Body of pancreas (tissue), 4 donors: ENCODE measurements around the gene ZNF831. TPM values are rescaled to one million over a fixed set of nuclear protein-coding genes. Genes with fewer than 3 reads are reported as not detected.

Experiments
- ATAC-seq: fragments of 150-250 bp; one replicate; pipeline ENCODE4 v1.9.1; 2016
- DNase-seq, 4 donors: peaks; one replicate each; pipeline ENCODE4 v3.0.0-alpha.2; 2019
- H3K27ac ChIP-seq, 4 donors: fragments of 200-600 bp; sonication (generic); 1 replicate in 3 of 4; 2 replicates in 1 of 4; pipeline versions ENCODE4 v1.5.1 to v1.6.1; 2016 to 2019; ENCODE audit warnings: mild to moderate bottlenecking in 1 of 4, mixed read lengths in 1 of 4, moderate library complexity in 1 of 4
- H3K27me3 ChIP-seq, 2 donors: fragments of 200-600 bp; sonication (generic); one replicate each; pipeline ENCODE4 v1.6.0; 2016; ENCODE audit warnings: mild to moderate bottlenecking in 1 of 2
- H3K36me3 ChIP-seq, 2 donors: fragments of 200-600 bp; sonication (generic); replicated peaks in 1 of 2; 2 replicates each; pipeline ENCODE4 v1.5.1; 2016; ENCODE audit warnings: low read depth in 2 of 2; ENCODE audit not compliant: insufficient read depth in 1 of 2
- H3K4me1 ChIP-seq: fragments of 200-600 bp; sonication (generic); one replicate; pipeline ENCODE4 v1.6.0; 2016
- H3K4me3 ChIP-seq, 2 donors: fragments of 200-600 bp; sonication (generic); 1 replicate in 1 of 2; 2 replicates in 1 of 2; pipeline ENCODE4 v1.5.1; 2016 to 2019
- H3K9me3 ChIP-seq, 3 donors: fragments of 200-600 bp; sonication (generic); 1 replicate in 2 of 3; 2 replicates in 1 of 3; pipeline ENCODE4 v1.5.1; 2016
- CTCF ChIP-seq, 7 experiments: fragments of 450-650 bp in 4 of 7; fragments of 200-600 bp in 3 of 7; sonication (generic) in 3 of 7; IDR thresholded peaks; one replicate each; pipeline ENCODE4 v1.5.1; 2016 to 2019; ENCODE audit warnings: antibody characterized with exemption in 7 of 7
- POLR2A ChIP-seq, 3 donors: fragments of 450-650 bp; IDR thresholded peaks; one replicate each; pipeline ENCODE4 v1.6.1; 2016; ENCODE audit warnings: antibody characterized with exemption in 3 of 3, mild to moderate bottlenecking in 2 of 3
- WGBS, 2 donors: methylation state at CpG; one replicate each; pipeline ENCODE4 v1.1.5; 2017; 5-methylcytosine and 5-hydroxymethylcytosine counted together
- intact Hi-C: fragments of 100-400 bp; cut with DNase I; formaldehyde crosslinking; loops from one replicate; pipeline ENCODE4 v1.15.1; 2023
- total RNA-seq, 2 donors: library from RNA; depleted of rRNA; stranded (reverse); fragments of >200 nt; gene quantifications; one replicate each; pipeline ENCODE4 v1.1.0, GENCODE V29; 2016

Gene ZNF831
- total RNA-seq, 2 donors from 2014 or later, result 0.66 to 1.6 TPM

GRCh38 chr20:59165891-59166709 is 2.5 kb downstream of the ZNF831 start:
- no peak overlapping the region for H3K4me3 ChIP-seq
- no peak for ATAC-seq
- H3K27ac ChIP-seq, result no peak overlapping the region
- no peaks in the 10 kb centered on the region for H3K9me3 ChIP-seq
- intact Hi-C loops, result no loop called here
- TF ChIP-seq POLR2A (IDR thresholded peaks at IDR 0.05) (no peak), CTCF (IDR thresholded peaks at IDR 0.05) (no peak)
- no peak for DNase-seq
- H3K36me3 ChIP-seq, result no peaks in the 10 kb centered on the region
- H3K27me3 ChIP-seq, result no peaks in the 10 kb centered on the region
- no peaks in the 10 kb centered on the region for H3K4me1 ChIP-seq
- 61 to 62% methylated on average over 11 of the region's 11 CpGs for WGBS, 2 donors

- Histone ChIP-seq H3K4me1 (no peaks in the 10 kb centered on the region), H3K27ac (no peak overlapping the region), H3K27me3 (no peaks in the 10 kb centered on the region), H3K9me3 (no peaks in the 10 kb centered on the region), H3K4me3 (no peak overlapping the region), H3K36me3 (no peaks in the 10 kb centered on the region)
- 43 to 46% methylated on average over 6 of the region's 6 CpGs for WGBS, 2 donors
- DNase-seq (no peak), ATAC-seq (no peak)
- TF ChIP-seq CTCF (IDR thresholded peaks at IDR 0.05) (no peak), POLR2A (IDR thresholded peaks at IDR 0.05) (no peak)
- intact Hi-C loops, result no loop called here
These were observed 7.1 kb downstream of the ZNF831 start for GRCh38 chr20:59170406-59171349.

GRCh38 chr20:59171986-59172385 is 8.4 kb downstream of the ZNF831 start:
- DNase-seq (no peak), ATAC-seq (no peak)
- intact Hi-C loops, result no loop called here
- no peaks in the 10 kb centered on the region for H3K36me3 ChIP-seq
- H3K27me3 ChIP-seq, result no peaks in the 10 kb centered on the region
- H3K9me3 ChIP-seq, result no peaks in the 10 kb centered on the region
- no peak overlapping the region for H3K27ac ChIP-seq
- 78 to 89% methylated on average over 8 of the region's 8 CpGs for WGBS, 2 donors
- H3K4me1 ChIP-seq, result no peaks in the 10 kb centered on the region
- H3K4me3 ChIP-seq, result no peak overlapping the region
- no peak for TF ChIP-seq POLR2A (IDR thresholded peaks at IDR 0.05)
- TF ChIP-seq CTCF (IDR thresholded peaks at IDR 0.05), result no peak

GRCh38 chr20:59173938-59174491 is 10.4 kb downstream of the ZNF831 start:
- Histone ChIP-seq H3K4me3 (no peak overlapping the region), H3K4me1 (no peaks in the 10 kb centered on the region), H3K36me3 (no peaks in the 10 kb centered on the region), H3K9me3 (no peaks in the 10 kb centered on the region), H3K27ac (no peak overlapping the region), H3K27me3 (no peaks in the 10 kb centered on the region)
- TF ChIP-seq CTCF (IDR thresholded peaks at IDR 0.05) (no peak), POLR2A (IDR thresholded peaks at IDR 0.05) (no peak)
- DNase-seq (no peak), ATAC-seq (no peak)
- intact Hi-C loops, result no loop called here
- WGBS, 2 donors, result 60 to 65% methylated on average over 4 to 7 of the region's 7 CpGs
